NB4 (cell line): ENCODE results near the gene FNDC11.

Experiments used
- CTCF ChIP-seq: IDR thresholded peaks from one replicate; pipeline ENCODE4 v1.5.1; 2012; ENCODE audit warnings: low read depth, low read length
- MAX ChIP-seq: IDR thresholded peaks from 2 replicates; pipeline ENCODE4 v1.6.1; 2011; ENCODE audit warnings: low read depth, low read length
- POLR2A ChIP-seq: IDR thresholded peaks from 2 replicates; pipeline ENCODE4 v1.6.1; 2011; ENCODE audit warnings: mild to moderate bottlenecking; ENCODE audit not compliant: insufficient read length; ENCODE audit errors: extremely low read depth

- TF ChIP-seq CTCF, result no peak
- no peak for TF ChIP-seq POLR2A
- no peak for TF ChIP-seq MAX
These were observed 6.1 kb upstream of the FNDC11 start, which contains the start of gene SRMS for GRCh38 chr20:63547725-63548480.
